Coronary artery (tissue), 2 donors: ENCODE results near the gene MCC.

ENCODE experiments used
- DNase-seq: peaks from one replicate; pipeline ENCODE4 v3.0.0-alpha.2; 2017; ENCODE audit warnings: low spot score
- H3K27ac ChIP-seq, 2 donors: fragments of 200-600 bp; sonication (generic); one replicate each; pipeline ENCODE4 v1.5.1; 2016 to 2019
- H3K4me3 ChIP-seq: fragments of 200-600 bp; sonication (generic); 2 replicates; pipeline ENCODE4 v1.5.1; 2016; ENCODE audit warnings: mild to moderate bottlenecking, moderate library complexity
- TF ChIP-seq, protein P1 (sequence below): fragments of 200-600 bp; sonication (generic); IDR thresholded peaks from one replicate; pipeline ENCODE4 v1.5.1; 2019; ENCODE audit warnings: antibody characterized with exemption

The MCC gene

DNA sequence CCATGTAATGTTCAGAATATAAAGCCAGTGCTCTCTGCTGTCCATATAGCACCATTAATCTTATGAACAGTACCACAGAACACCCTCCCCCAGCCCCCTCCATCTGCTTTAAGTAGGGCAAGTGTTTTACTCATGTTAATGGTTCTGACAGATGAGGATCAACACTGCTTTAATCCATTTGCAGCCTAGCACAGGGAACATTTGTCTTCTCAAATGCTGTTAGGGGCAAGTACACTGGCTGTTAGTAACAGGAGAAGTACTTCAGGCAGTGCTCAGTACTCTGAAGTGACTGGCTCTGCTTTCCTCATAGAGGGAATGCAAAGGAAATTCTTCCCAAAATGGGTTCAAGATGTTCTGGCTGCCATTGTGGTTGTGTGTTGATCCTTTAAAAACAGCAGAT is 309.1 kb downstream of the MCC start:
- Histone ChIP-seq H3K4me3 (no peak overlapping the region), H3K27ac (no peak overlapping the region)
- DNase-seq = no peak
- TF ChIP-seq, protein P1, sequence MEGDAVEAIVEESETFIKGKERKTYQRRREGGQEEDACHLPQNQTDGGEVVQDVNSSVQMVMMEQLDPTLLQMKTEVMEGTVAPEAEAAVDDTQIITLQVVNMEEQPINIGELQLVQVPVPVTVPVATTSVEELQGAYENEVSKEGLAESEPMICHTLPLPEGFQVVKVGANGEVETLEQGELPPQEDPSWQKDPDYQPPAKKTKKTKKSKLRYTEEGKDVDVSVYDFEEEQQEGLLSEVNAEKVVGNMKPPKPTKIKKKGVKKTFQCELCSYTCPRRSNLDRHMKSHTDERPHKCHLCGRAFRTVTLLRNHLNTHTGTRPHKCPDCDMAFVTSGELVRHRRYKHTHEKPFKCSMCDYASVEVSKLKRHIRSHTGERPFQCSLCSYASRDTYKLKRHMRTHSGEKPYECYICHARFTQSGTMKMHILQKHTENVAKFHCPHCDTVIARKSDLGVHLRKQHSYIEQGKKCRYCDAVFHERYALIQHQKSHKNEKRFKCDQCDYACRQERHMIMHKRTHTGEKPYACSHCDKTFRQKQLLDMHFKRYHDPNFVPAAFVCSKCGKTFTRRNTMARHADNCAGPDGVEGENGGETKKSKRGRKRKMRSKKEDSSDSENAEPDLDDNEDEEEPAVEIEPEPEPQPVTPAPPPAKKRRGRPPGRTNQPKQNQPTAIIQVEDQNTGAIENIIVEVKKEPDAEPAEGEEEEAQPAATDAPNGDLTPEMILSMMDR = no peak

DNA sequence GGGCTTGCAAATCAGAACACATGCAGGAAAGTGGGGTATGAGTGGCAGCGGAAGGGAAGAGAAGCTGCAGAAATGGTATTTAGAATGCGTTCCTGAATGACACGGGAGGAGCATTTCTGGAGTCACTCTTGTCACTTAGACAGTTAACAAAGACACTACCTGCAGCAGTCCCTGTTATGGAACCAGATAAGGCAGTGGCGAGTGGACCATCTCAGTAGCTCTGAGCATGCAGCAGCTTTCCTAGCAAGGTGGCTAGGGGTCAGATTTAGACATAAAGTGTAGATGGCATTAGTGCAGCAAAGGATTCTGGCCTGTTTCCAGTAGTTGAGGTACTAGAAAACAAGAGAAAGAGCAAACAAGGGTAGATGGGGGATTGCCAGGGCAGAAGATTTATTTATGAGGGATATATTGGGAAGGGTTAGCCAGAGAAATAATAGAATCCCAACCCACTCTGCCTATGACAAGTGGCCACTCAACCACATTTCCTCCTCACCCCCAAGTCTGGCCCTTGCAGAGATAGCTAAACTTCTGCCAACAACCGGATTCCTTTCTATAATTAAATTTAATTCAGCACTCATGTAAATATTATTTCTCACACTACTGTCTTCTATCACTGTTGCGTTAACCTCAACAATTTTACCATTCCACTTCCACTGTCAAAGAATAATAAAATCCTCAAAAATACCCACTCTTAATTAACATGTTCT is 310.0 kb downstream of the MCC start:
- TF ChIP-seq, protein P1 = no peak
- H3K27ac ChIP-seq = no peak overlapping the region

DNA sequence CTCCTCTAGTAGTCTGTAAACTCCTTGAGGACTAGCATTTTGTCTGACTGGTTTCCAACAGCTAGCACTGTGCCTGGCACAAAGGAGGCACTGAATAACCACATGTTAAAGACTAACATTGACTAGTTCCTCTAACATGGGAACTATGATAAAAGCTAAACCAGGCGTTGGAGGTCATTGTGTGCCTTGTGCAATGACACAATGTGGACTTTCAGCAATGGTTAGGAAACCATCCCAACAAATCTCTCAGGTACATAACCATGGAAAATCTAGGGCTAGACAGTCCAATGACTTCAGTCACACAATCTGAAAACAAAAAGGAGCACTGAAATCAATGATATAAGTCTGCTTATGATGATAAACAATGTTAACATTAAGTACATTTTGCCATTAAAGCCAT is 311.0 kb downstream of the MCC start:
- Histone ChIP-seq H3K4me3 (no peak overlapping the region), H3K27ac (no peak overlapping the region)
- no peak for DNase-seq
- TF ChIP-seq, protein P1 = no peak

More for the DNA sequence above, 310.0 kb downstream of the MCC start:
- DNase-seq = no peak
- H3K4me3 ChIP-seq = no peak overlapping the region

DNA sequence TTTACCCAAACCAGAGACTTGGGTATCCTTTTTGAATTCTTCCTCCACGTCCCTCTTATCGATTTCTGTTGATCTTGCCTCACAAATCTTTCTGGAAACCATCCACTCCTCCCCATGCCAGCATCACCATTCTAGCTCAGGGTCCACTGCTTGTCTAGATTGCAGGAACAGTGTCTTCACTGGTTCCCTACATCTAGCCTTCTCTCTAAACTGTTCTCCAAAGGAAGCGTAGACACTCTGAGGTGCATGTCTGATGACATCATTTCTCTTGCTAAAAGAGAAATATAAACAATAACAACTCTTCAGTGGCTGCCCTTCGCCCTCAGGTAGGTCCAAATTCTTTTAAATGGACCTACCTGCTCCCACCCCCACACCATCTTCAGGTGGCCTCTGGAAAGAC is 311.5 kb downstream of the MCC start:
- Histone ChIP-seq H3K27ac (no peak overlapping the region), H3K4me3 (no peak overlapping the region)
- no peak for DNase-seq
- TF ChIP-seq, protein P1 = no peak

DNA sequence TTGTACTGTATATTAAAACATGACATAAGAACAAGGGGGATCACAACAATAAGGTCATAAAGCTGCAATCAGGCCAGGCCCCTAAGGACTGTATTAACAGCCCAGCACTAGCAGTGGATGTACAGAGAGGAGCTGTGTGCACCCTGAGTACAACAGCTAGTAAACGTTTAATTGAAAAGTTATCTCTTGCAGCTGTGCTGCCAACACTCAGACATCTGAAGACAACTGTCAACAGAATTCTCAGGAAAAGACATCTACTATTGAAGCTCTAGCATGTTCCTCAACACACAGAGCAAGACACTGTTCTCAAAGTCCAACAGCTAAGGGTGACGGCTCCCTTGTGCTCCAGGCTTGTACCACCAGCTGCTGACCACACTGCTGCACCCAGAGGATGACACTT is 312.1 kb downstream of the MCC start:
- no peak overlapping the region for H3K4me3 ChIP-seq
- DNase-seq = no peak
- H3K27ac ChIP-seq = no peak overlapping the region
- TF ChIP-seq, protein P1 = no peak

DNA sequence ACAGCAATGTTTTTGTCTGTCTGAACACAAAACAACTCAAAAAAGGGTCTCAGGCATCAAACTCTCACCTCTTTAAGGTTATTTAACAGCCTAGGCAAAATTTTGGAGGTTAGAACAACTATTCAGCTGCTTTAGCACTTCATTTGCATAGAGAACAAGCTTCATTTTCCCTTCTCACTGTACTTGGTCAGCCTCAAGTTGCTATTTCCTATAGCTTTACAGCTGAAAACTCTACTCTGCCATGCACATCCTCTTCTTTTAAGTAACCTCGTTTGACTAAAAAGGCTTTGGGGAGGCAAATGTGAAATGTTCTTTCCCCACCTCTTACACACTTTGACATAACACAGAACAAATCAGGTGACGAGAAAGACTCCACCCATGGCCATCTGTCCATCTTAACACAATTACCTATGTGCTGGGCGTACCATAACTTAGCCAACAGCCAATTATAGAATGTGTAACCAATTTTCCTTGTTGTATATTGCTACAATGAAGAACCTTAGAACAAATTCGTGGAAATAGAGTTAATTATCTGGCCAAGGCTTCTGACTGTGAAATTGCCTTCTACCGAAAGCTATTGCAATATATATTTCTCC is 315.9 kb downstream of the MCC start:
- TF ChIP-seq, protein P1 = no peak
- H3K27ac ChIP-seq = no peak overlapping the region
- DNase-seq = no peak
- no peak overlapping the region for H3K4me3 ChIP-seq

DNA sequence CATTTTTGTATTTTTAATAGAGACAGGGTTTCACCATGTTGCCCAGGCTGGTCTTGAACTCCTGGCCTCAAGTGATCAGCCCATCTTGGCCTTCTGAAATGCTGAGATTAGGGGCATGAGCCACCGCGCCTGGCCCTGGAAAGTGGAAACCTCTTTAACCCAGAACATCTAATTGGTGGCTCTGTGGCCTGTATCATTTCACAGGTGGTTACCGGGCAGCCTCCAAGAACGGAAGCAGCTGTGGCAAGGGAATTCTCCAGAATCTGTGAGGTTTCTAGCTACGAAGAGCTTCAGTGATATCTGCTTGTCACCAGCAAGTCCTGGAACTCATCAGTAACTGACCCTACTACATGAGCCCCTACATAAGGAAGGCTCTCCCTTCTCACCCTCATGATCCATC is 316.7 kb downstream of the MCC start:
- Histone ChIP-seq H3K27ac (no peak overlapping the region), H3K4me3 (no peak overlapping the region)
- DNase-seq = no peak
- TF ChIP-seq, protein P1 = no peak
